Measurements from ENCODE around the gene ZSWIM4.
"Not testable (repeated sequence)": the region's sequence is repeated elsewhere in the genome, so short reads cannot be mapped to it uniquely, and the experiment has no call there.

Gene ZSWIM4

GRCh38 chr19:13838435-13839129 is 43.3 kb downstream of the ZSWIM4 start:
- no peak for DNase-seq

GRCh38 chr19:13839130-13839937 is 44.1 kb downstream of the ZSWIM4 start:
- DNase-seq: peak; percentile 17

DNA sequence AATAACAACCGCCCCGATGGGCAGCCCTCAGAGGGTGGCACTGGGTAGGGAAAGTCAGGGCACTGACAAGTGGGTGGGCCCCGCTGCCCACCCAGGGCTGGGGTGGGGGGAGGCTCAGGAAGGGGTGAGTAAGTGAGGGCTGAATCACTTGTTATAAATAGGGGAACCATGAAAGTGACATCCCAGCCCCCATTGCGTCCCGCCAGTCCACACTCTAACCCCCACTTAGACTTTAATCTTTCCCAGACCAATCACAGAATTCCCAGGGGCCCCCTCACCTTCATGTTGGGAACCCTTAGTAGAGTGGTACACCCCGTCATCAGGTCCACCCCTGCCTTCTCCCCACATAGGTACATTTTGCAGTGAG is 44.7 kb downstream of the ZSWIM4 start:
- no peak for DNase-seq

DNA sequence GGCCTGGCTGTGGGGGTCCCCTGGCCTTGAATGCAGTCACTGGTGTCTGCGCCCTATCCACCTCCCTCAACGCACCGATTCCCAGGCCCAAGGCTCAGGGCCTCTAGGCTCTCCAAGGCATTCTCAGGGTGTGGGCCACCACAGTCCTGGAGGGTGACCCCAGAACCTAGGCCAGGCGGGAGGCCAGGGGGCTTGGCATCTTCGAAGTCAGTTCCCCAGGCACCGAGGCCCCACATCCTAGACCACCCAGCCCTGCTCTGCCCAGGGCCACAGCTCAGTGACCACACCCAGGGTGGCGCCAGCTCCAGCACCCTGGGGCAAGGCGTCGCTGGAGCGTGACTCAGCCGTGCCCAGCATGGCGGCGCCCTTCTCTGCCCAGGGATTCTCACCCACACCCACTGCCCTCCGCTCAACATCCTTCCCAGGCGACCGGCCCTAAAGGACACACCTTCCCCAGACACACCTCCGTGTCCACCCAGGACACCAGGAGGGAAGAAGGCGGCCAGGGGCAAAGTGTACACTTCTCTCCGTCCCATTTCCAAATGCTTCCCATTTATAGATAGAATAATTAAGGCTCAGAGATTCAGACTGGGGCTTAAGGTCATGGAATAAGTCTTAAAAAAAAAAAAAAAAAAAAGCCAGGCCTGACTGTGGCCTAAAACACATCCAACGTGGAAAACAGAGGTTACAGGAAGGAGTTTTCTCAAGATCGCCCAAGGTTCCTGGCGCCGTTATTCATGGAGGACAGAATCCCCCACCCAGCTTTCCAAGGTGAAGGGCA is 45.3 kb downstream of the ZSWIM4 start:
- no peak for DNase-seq

GRCh38 chr19:13841086-13841961 is 46.1 kb downstream of the ZSWIM4 start:
- DNase-seq: no peak

- no peak for DNase-seq
Measured at GRCh38 chr19:13841962-13842290, 46.7 kb downstream of the ZSWIM4 start.

DNA sequence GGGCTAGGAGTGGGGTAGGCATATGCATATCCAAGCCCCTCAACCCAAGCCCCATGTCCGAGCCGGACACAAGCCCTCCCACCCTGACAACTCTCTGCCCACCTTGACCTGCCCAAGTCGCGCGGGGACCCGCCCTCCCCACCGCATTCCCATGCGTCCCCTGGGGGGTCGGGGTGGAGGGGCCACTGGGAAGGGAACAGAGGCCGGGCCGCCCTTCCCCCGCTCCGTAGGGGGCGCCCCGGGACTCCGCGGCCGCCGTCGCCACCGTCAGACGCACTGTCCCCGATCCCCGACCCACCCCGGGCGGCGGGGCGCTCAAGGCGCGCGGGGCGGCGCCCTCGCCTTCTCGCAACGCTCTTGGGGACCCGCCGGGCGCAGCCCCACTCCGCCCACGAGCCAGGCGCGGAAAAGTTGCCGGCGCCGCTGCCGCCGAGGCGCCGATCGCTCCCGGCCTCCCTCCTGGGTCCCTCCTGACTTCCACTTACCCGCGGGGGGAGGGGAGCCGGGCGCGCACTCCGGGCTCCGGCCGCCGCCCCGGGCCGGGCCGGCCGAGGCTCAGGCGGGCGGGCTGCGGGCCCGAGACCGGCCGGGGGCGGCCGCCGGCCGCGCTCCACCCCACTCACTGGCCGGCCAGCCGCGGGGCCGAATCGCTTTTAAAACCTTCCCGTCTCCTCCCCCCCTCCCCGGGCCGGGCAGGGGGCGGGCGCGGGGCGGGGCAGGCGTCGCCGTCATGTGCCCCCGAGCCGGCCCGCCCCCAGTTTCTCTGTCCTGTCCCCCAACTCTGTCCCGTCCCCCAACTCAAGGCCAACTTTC is 47.3 kb downstream of the ZSWIM4 start:
- peak; percentile 56 for DNase-seq

GRCh38 chr19:13843104-13843921 is 48.1 kb downstream of the ZSWIM4 start:
- peak; percentile 3 for DNase-seq

GRCh38 chr19:13844130-13844631 is 48.9 kb downstream of the ZSWIM4 start:
- DNase-seq: no peak

- peak; percentile 72 for DNase-seq
Measured at GRCh38 chr19:13846557-13847406, 51.5 kb downstream of the ZSWIM4 start.

GRCh38 chr19:13847407-13848339 is 52.4 kb downstream of the ZSWIM4 start:
- peak; percentile 61 for DNase-seq

- DNase-seq: no peak
Measured at GRCh38 chr19:13848340-13848677, 53.1 kb downstream of the ZSWIM4 start.

- no peak for DNase-seq
Measured at GRCh38 chr19:13848798-13849676, 53.8 kb downstream of the ZSWIM4 start.

- DNase-seq: peak; percentile 74
Measured at GRCh38 chr19:13849991-13850909, 55.0 kb downstream of the ZSWIM4 start.

GRCh38 chr19:13850910-13851733 is 55.9 kb downstream of the ZSWIM4 start:
- DNase-seq: peak; percentile 22

DNA sequence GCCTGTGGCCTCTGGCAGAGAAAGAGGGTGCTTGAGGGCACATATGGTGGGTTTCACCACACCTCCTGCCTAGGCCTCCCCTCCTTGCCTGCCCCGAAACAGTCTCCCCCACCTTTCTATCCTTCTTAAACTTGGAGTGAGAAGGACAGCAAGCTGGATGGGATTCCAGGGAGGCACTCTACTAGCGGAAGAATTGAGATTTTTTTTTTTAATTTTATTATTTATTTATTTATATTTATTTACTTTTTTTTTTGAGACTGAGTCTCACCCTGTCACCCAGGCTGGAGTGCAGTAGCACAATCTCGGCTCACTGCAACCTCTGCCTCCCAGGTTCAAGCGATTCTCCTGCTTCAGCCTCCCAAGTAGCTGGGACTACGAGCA is 56.5 kb downstream of the ZSWIM4 start:
- DNase-seq: not testable (repeated sequence)
